Breast epithelium (tissue), 4 donors: Measurements from ENCODE around the gene SPSB3. TPM values are rescaled to one million over a fixed set of nuclear protein-coding genes. Genes with fewer than 3 reads are reported as not detected.

Experiments used
- DNase-seq, 2 donors: peaks; one replicate each; pipeline ENCODE4 v3.0.0-alpha.2; 2019; ENCODE audit warnings: low spot score in 2 of 2
- H3K27ac ChIP-seq, 2 donors: fragments of 200-600 bp; sonication (generic) in 1 of 2; one replicate each; pipeline ENCODE4 v1.5.1; 2016 to 2019; ENCODE audit warnings: mild to moderate bottlenecking in 1 of 2
- H3K27me3 ChIP-seq, 2 donors: fragments of 200-600 bp; sonication (generic) in 1 of 2; one replicate each; pipeline versions ENCODE4 v1.5.1 to v1.6.0; 2017 to 2019; ENCODE audit warnings: control low read depth in 1 of 2, mild to moderate bottlenecking in 1 of 2
- H3K36me3 ChIP-seq: fragments of 200-600 bp; one replicate; pipeline ENCODE4 v1.5.1; 2019
- H3K4me1 ChIP-seq, 2 donors: fragments of 200-600 bp; sonication (generic); one replicate each; pipeline ENCODE4 v1.5.1; 2016 to 2019; ENCODE audit warnings: control low read depth in 1 of 2
- H3K4me3 ChIP-seq, 3 donors: fragments of 200-600 bp; sonication (generic); 1 replicate in 2 of 3; 2 replicates in 1 of 3; pipeline ENCODE4 v1.5.1; 2016 to 2019; ENCODE audit warnings: mild to moderate bottlenecking in 3 of 3, moderate library complexity in 2 of 3
- H3K9me3 ChIP-seq, 2 donors: fragments of 200-600 bp; sonication (generic) in 1 of 2; one replicate each; pipeline ENCODE4 v1.5.1; 2016 to 2019; ENCODE audit warnings: control low read depth in 1 of 2
- POLR2A ChIP-seq: fragments of 450-650 bp; IDR thresholded peaks from one replicate; pipeline ENCODE4 v1.6.1; 2016; ENCODE audit warnings: antibody characterized with exemption, mild to moderate bottlenecking, moderate library complexity
- POLR2AphosphoS5 ChIP-seq, 3 donors: sonication (generic); formaldehyde crosslinking; IDR thresholded peaks; one replicate each; pipeline ENCODE4 v1.6.1; 2017; ENCODE audit warnings: antibody characterized with exemption in 3 of 3
- intact Hi-C: fragments of 100-400 bp; cut with DNase I; formaldehyde crosslinking; loops from one replicate; pipeline ENCODE4 v1.15.1; 2023; ENCODE audit warnings: low total_unique reads
- total RNA-seq, 3 donors: library from RNA; depleted of rRNA; stranded (reverse); fragments of >200 nt; gene quantifications; one replicate each; pipeline ENCODE4 v1.1.0, GENCODE V29; 2016
- TF ChIP-seq, protein P1 (sequence below), 3 donors: fragments of 450-650 bp; IDR thresholded peaks; one replicate each; pipeline ENCODE4 v1.5.1; 2016 to 2017; ENCODE audit warnings: antibody characterized with exemption in 3 of 3, mild to moderate bottlenecking in 3 of 3, moderate library complexity in 3 of 3

Gene SPSB3
- total RNA-seq, 3 donors from 2014 or later = 84.9 to 107 (median 88.5) TPM

DNA sequence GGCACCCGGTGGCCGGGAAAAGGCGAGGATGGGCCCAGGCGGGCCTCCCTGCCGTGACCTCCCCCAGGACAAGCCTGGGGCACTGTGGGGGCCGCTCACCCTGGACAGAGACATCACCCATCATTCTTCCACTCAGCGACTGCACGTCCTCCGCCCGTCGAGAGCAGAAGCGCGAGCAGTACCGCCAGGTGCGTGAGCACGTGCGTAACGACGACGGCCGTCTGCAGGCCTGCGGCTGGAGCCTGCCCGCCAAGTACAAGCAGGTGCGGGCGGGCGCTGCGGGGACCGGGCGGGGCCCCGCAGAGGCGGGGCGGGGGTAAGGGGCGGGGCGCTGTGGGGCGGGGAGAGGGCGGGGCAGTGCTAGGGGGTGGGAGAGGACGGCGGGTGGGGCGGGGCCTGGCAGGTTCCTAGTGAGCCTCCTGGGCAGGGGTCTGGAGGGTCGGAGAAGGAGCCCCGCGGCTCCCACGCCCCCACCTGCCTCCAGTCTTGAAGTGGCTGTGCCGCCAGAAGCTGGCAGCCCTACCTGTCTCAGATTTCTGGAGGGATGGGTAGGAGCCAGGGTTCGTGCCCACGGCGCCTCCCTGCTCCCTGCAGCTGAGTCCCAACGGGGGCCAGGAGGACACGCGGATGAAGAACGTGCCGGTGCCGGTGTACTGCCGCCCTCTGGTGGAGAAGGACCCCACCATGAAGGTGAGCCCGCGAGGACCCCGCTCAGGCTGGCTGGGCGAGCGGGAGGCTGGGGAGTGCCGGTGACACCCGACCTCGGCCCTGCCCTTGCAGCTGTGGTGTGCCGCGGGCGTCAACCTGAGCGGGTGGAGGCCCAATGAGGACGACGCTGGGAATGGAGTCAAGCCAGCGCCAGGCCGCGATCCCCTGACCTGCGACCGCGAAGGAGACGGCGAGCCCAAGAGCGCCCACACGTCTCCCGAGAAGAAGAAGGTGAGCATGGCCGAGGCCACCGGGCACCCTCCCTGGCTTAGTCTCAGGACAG lies 18.6 kb downstream of the SPSB3 start:
- Histone ChIP-seq H3K4me1 (no peaks in the 10 kb centered on the region), H3K27ac (no peak overlapping the region), H3K9me3 (no peaks in the 10 kb centered on the region), H3K4me3 (no peak overlapping the region), H3K36me3 (peaks cover 5% of the 10 kb centered on the region), H3K27me3 (no peaks in the 10 kb centered on the region)
- DNase-seq = no peak
- intact Hi-C loops = no loop called here
- TF ChIP-seq POLR2AphosphoS5 (IDR thresholded peaks at IDR 0.05) (no peak), POLR2A (no peak)
- TF ChIP-seq, protein P1, sequence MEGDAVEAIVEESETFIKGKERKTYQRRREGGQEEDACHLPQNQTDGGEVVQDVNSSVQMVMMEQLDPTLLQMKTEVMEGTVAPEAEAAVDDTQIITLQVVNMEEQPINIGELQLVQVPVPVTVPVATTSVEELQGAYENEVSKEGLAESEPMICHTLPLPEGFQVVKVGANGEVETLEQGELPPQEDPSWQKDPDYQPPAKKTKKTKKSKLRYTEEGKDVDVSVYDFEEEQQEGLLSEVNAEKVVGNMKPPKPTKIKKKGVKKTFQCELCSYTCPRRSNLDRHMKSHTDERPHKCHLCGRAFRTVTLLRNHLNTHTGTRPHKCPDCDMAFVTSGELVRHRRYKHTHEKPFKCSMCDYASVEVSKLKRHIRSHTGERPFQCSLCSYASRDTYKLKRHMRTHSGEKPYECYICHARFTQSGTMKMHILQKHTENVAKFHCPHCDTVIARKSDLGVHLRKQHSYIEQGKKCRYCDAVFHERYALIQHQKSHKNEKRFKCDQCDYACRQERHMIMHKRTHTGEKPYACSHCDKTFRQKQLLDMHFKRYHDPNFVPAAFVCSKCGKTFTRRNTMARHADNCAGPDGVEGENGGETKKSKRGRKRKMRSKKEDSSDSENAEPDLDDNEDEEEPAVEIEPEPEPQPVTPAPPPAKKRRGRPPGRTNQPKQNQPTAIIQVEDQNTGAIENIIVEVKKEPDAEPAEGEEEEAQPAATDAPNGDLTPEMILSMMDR (IDR thresholded peaks at IDR 0.05) = no peak

DNA sequence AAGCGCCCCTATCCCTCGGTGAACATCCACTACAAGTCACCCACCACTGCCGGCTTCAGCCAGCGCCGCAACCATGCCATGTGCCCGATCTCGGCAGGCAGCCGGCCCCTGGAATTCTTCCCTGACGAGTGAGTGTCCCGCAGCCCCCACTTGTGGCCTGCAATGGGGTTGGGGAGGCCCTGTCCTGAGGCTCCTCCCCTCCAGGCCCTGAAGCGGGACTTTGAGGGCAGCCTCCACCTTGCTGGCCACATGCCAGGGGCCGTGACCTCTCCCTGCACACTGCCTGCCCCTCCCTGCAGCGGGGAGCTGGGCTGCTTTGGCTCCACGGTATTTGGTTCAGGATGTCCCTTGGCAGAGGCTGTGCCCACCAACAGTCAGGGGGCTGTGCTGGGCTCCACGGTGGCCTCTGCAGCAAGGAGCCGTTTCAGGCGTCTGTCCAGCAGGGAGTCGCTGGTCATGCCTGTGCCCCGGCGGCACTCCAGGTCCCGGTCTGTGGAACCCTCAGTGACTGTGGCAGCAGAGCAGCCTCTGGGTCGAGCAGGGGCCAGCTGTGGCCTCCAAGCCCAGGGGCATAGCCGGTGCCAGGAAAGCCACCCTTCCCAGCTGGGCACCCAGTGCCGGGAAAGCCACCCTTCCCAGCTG lies 19.4 kb downstream of the SPSB3 start:
- Histone ChIP-seq H3K27ac (no peak overlapping the region), H3K4me3 (no peak overlapping the region), H3K4me1 (no peaks in the 10 kb centered on the region), H3K9me3 (no peaks in the 10 kb centered on the region), H3K36me3 (peaks cover 5% of the 10 kb centered on the region), H3K27me3 (no peaks in the 10 kb centered on the region)
- TF ChIP-seq POLR2AphosphoS5 (IDR thresholded peaks at IDR 0.05) = no peak
- no peak for TF ChIP-seq POLR2A
- TF ChIP-seq, protein P1 (IDR thresholded peaks at IDR 0.05) = no peak
- intact Hi-C loops = no loop called here
- DNase-seq = no peak

DNA sequence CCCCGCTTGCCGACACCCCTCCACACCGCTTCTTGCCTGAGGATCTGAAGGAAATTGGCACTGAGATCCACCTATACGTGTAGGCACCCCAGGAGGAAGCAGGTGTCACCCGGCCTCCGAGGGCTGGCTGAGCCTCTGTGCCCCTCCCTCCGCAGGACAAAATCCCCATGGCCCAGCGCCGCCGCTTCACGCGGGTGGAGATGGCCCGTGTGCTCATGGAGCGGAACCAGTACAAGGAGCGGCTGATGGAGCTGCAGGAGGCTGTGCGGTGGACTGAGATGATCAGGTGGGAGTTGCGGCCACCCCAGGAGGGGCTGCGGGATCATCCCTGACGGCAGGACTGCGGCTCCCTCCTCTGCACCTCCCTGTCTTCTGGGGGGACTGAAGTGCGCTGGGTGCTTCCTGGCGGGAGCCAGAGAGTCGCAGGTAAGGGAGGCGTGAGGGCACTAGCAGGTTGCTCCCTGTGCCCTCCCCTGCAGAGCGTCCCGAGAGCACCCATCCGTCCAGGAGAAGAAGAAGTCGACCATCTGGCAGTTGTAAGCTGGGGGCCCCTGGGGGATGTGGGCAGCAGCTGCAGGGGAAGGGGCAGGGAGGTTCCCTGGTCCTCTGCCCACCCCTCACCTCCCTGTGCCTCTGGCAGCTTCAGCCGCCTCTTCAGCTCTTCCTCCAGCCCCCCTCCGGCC lies 20.0 kb downstream of the SPSB3 start:
- no peaks in the 10 kb centered on the region for H3K4me1 ChIP-seq
- TF ChIP-seq, protein P1 (IDR thresholded peaks at IDR 0.05) = no peak
- TF ChIP-seq POLR2A = no peak
- TF ChIP-seq POLR2AphosphoS5 (IDR thresholded peaks at IDR 0.05) = no peak
- H3K4me3 ChIP-seq = no peak overlapping the region
- H3K27me3 ChIP-seq = no peaks in the 10 kb centered on the region
- H3K36me3 ChIP-seq = peaks cover 5% of the 10 kb centered on the region
- no peak for DNase-seq
- no peak overlapping the region for H3K27ac ChIP-seq
- H3K9me3 ChIP-seq = no peaks in the 10 kb centered on the region
- intact Hi-C loops = no loop called here

DNA sequence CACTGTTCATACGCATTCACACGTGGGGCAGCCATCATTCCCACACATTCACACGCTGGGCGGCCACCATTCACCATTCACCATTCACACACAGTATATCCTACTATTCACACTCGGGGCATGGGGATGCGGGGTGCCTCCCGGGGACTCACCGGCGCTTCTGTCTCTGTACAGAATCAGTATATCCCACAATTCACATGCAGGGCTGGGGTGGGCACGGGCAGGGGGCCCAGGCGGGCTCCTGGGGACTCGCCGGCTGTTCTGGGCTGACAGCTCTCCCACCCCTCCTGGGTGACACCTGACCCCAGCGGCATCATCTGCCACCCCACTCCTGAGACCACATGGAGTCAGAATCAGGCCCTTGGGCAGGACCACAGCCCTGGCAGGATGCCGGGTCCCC lies 20.6 kb downstream of the SPSB3 start:
- intact Hi-C loops = no loop called here
- TF ChIP-seq POLR2AphosphoS5 (IDR thresholded peaks at IDR 0.05) (no peak), POLR2A (no peak)
- TF ChIP-seq, protein P1 (IDR thresholded peaks at IDR 0.05) = no peak
- H3K27me3 ChIP-seq = no peaks in the 10 kb centered on the region
- H3K4me3 ChIP-seq = no peak overlapping the region
- peaks cover 5% of the 10 kb centered on the region for H3K36me3 ChIP-seq
- H3K27ac ChIP-seq = no peak overlapping the region
- H3K4me1 ChIP-seq = no peaks in the 10 kb centered on the region
- DNase-seq = no peak
- no peaks in the 10 kb centered on the region for H3K9me3 ChIP-seq
